ENCODE measurements around the gene MESD.

DNA sequence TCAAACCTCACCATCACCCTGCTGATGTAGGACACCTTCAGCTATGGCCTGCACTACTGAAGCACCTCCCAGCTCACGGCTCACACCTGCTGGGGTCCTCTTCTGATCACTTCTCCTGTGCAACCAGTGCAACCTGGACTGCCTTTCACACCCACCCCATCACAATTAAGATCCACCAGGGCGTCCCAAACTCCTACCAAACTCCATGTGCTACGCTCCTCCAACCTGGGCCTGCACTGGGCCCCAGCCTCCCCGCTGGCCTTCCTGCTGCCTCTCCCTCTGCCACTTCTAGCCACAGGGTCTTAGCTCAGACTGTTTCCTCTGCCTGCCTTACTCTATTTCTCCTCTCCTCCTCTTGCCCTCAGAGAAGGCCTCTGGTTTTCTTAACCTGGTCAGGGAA is 12.8 kb downstream of the MESD start:
- TF ChIP-seq CTCF (IDR thresholded peaks at IDR 0.05 in 4 of 5, conservative IDR thresholded peaks at IDR 0.05 in 1 of 5) (no peak), POLR2A (IDR thresholded peaks at IDR 0.05) (no peak)

Measured in gastrocnemius medialis (tissue), 4 donors.